ENCODE measurements around the gene EOMES.

GRCh38 chr3:27746838-27747237, 24.7 kb upstream of the EOMES start:
- peak; percentile 11; the same call in 1 of the 2 replicates for TF ChIP-seq CTCF (conservative IDR thresholded peaks at IDR 0.05)
- no peak for TF ChIP-seq ZFX (IDR thresholded peaks at IDR 0.05)
